ENCODE results near the gene DNM3. TPM values are rescaled to one million over a fixed set of nuclear protein-coding genes. Genes with fewer than 3 reads are reported as not detected.

DNM3 gene
- total RNA-seq, 1 donor from 2014 or later: 2.1 TPM

DNA sequence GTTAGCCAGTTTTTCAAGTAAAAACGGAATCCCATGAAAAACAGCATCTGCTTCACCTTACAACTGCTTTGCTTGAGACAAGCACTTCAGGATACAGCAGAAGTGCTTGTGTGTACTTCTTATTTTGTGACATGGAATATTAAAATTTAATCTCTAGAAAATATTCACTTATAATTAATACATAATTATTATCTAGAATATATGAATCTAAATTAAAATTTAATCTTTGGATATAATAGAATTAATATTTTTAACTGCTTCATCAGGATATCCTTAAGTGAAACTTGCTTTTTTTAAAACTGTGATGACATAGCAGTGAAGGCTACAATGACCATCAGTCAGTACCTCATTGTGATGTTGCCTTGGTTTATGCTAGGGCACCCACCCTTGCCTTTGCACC, 430.8 kb downstream of the DNM3 start:
- TF ChIP-seq, protein P1, sequence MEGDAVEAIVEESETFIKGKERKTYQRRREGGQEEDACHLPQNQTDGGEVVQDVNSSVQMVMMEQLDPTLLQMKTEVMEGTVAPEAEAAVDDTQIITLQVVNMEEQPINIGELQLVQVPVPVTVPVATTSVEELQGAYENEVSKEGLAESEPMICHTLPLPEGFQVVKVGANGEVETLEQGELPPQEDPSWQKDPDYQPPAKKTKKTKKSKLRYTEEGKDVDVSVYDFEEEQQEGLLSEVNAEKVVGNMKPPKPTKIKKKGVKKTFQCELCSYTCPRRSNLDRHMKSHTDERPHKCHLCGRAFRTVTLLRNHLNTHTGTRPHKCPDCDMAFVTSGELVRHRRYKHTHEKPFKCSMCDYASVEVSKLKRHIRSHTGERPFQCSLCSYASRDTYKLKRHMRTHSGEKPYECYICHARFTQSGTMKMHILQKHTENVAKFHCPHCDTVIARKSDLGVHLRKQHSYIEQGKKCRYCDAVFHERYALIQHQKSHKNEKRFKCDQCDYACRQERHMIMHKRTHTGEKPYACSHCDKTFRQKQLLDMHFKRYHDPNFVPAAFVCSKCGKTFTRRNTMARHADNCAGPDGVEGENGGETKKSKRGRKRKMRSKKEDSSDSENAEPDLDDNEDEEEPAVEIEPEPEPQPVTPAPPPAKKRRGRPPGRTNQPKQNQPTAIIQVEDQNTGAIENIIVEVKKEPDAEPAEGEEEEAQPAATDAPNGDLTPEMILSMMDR (conservative IDR thresholded peaks at IDR 0.05): no peak
- Mint-ChIP-seq H3K36me3 (no peaks in the 10 kb centered on the region), H3K27me3 (no peaks in the 10 kb centered on the region), H3K27ac (no peak overlapping the region), H3K4me1 (ENCODE audit: unreplicated experiment) (peaks cover 47% of the 10 kb centered on the region), H3K4me3 (no peak overlapping the region), H3K9me3 (no peaks in the 10 kb centered on the region)
- no peak for DNase-seq (ENCODE audit: extremely low spot score, unreplicated experiment)

DNA sequence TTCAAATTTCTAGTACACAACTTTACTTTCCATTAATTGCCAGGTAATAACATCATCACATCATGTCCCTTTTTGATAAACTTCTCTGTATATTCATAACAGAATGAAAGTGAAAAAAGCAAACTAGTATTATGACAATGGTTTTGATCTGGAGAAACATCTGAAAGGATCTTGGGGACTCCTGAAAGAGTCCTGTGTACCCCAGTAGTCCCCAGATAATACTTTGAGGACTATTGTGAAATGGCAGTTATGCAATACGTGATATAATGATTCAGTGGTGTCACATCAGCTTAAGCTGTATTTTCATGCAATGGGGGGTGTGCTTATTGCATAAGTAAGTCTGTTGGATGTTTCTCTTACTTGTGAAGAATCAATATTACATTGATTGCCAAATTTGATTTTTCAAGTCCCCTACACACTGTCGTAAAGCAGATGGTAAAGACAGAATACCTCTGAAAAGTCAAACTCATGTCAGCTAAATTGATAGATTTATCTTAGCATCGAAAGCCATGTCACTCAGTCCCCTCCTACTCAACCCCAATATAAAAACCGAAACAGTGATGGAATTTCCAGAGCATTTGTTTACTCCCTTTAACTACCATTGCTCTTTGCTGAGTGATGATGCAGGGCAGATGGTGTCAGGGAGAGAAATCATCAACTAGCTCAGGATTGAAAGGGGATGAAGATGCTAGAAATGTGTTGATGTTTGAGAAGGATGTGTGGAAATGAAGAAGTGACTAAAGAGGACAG, 432.5 kb downstream of the DNM3 start:
- no peaks in the 10 kb centered on the region for H3K9me3 Mint-ChIP-seq
- H3K27me3 Mint-ChIP-seq: no peaks in the 10 kb centered on the region
- TF ChIP-seq, protein P1 (conservative IDR thresholded peaks at IDR 0.05): no peak
- DNase-seq (ENCODE audit: extremely low spot score, unreplicated experiment): no peak
- H3K4me3 Mint-ChIP-seq: no peak overlapping the region
- H3K36me3 Mint-ChIP-seq: no peaks in the 10 kb centered on the region
- peaks cover 50% of the 10 kb centered on the region for H3K4me1 Mint-ChIP-seq (ENCODE audit: unreplicated experiment)
- no peak overlapping the region for H3K27ac Mint-ChIP-seq

DNA sequence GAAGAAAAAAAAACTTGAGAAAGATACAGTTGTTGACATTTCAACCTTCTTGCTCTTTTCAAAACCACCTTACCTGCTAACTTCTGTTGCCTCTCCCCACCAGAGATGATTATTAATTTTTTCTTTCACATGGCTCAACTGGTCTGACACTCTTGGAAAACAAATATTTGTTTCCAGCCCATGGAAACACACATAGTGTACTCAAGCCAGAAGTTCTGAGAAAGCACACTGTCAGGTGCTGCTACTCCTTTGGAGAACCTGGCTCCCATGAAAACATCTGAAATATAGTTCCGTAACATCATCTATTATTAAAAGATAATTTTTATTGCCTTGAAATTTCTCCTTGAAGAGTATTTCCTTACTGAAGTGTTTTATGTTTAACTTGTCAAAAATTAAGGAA, 434.2 kb downstream of the DNM3 start:
- no peaks in the 10 kb centered on the region for H3K27me3 Mint-ChIP-seq
- DNase-seq (ENCODE audit: extremely low spot score, unreplicated experiment): no peak
- H3K9me3 Mint-ChIP-seq: no peaks in the 10 kb centered on the region
- H3K4me3 Mint-ChIP-seq: no peak overlapping the region
- peaks cover 40% of the 10 kb centered on the region for H3K4me1 Mint-ChIP-seq (ENCODE audit: unreplicated experiment)
- no peaks in the 10 kb centered on the region for H3K36me3 Mint-ChIP-seq
- TF ChIP-seq, protein P1 (conservative IDR thresholded peaks at IDR 0.05): no peak
- H3K27ac Mint-ChIP-seq: no peak overlapping the region

DNA sequence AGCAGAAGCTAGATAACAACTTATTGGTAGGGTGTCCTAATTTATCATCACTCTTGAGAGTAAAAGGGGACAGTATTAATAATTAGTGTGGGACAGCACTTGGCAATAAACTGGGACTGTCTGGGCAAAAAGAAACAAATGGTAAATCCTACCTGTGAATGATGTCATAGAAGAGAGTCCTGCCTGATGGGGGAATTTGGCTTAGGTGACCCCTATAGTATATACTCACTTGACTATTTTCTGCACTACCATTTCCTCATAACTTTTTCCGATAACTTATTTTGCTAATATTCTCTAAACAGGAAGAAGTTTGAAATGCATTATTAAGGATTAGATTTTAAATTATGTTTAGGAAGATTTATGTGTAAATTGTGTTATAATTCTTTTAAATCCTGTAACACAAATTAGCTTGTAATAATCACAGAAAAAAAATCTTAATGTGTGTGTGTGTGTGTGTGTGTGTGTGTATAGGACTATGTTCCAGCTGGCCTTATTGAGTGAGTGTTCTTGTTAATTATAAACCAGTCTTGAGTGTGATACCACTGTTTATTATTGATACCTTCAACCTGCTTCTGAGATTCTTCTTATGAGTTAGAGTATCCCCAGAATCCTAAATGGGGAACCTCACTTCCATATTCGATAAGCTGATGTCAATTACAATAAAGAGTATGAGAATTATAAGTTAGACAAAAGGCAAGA, 435.0 kb downstream of the DNM3 start:
- Mint-ChIP-seq H3K36me3 (no peaks in the 10 kb centered on the region), H3K9me3 (no peaks in the 10 kb centered on the region), H3K27ac (no peak overlapping the region), H3K4me1 (ENCODE audit: unreplicated experiment) (peaks cover 33% of the 10 kb centered on the region), H3K27me3 (no peaks in the 10 kb centered on the region), H3K4me3 (no peak overlapping the region)
- TF ChIP-seq, protein P1 (conservative IDR thresholded peaks at IDR 0.05): no peak
- no peak for DNase-seq (ENCODE audit: extremely low spot score, unreplicated experiment)

DNA sequence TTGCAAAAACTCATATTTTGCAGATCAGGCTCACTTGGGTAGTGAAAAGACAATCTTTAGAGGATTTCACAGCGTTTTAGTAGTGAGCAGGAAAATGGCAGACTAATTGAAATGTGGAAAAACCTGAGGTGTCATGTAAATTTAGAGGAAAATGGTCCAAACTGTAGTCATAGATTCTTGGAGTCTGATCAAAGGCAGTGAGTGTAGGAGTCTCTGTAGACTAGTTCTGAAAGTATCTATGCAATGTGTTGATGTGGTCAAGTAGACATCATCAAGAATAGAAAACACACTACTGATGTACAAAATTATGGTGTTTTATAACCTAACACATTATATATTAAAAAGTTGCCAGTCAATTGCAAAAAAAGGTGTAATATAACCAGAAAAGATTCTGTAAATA, 436.0 kb downstream of the DNM3 start:
- Mint-ChIP-seq H3K4me3 (no peak overlapping the region), H3K9me3 (no peaks in the 10 kb centered on the region), H3K27ac (no peak overlapping the region), H3K36me3 (no peaks in the 10 kb centered on the region), H3K4me1 (ENCODE audit: unreplicated experiment) (peaks cover 33% of the 10 kb centered on the region), H3K27me3 (no peaks in the 10 kb centered on the region)
- TF ChIP-seq, protein P1 (conservative IDR thresholded peaks at IDR 0.05): no peak
- no peak for DNase-seq (ENCODE audit: extremely low spot score, unreplicated experiment)
